Thymus (tissue), 11 donors: ENCODE measurements around the gene TNFSF8. TPM values are rescaled to one million over a fixed set of nuclear protein-coding genes. Genes with fewer than 3 reads are reported as not detected.

Experiments used
- DNase-seq, 9 donors: peaks; one replicate each; pipeline ENCODE4 v3.0.0-alpha.2; 2013; ENCODE audit warnings: low spot score in 9 of 9, low read depth in 6 of 9, missing footprints in 1 of 9
- H3K27ac ChIP-seq, 2 donors: one replicate each; pipeline ENCODE4 v1.5.1; 2013; ENCODE audit warnings: control low read depth in 1 of 2, low read depth in 1 of 2, low read length in 1 of 2, mild to moderate bottlenecking in 1 of 2, moderate library complexity in 1 of 2
- H3K27me3 ChIP-seq, 2 donors: one replicate each; pipeline ENCODE4 v1.5.1; 2013; ENCODE audit warnings: low read length in 1 of 2; ENCODE audit not compliant: control insufficient read depth in 2 of 2, insufficient read depth in 1 of 2
- H3K36me3 ChIP-seq, 2 donors: one replicate each; pipeline ENCODE4 v1.5.1; 2013; ENCODE audit warnings: low read length in 1 of 2, mild to moderate bottlenecking in 1 of 2, moderate library complexity in 1 of 2; ENCODE audit not compliant: control insufficient read depth in 2 of 2, insufficient read depth in 2 of 2
- H3K4me1 ChIP-seq, 2 donors: one replicate each; pipeline ENCODE4 v1.5.1; 2013; ENCODE audit warnings: low read length in 2 of 2; ENCODE audit not compliant: control insufficient read depth in 2 of 2, insufficient read depth in 2 of 2
- H3K4me3 ChIP-seq, 2 donors: one replicate each; pipeline ENCODE4 v1.5.1; 2013; ENCODE audit warnings: low read length in 2 of 2, control low read depth in 1 of 2, mild to moderate bottlenecking in 1 of 2
- H3K9me3 ChIP-seq, 2 donors: one replicate each; pipeline ENCODE4 v1.5.1; 2013; ENCODE audit warnings: low read length in 1 of 2, mild to moderate bottlenecking in 1 of 2; ENCODE audit not compliant: control insufficient read depth in 2 of 2, insufficient read depth in 1 of 2
- WGBS: extraction: QIAGEN DNeasy Blood & Tissue Kit; methylation state at CpG from one replicate; pipeline ENCODE4 v1.1.7; 2013; 5-methylcytosine and 5-hydroxymethylcytosine counted together
- polyA plus RNA-seq: library from polyadenylated mRNA; stranded (reverse); fragments of 200-250 nt; gene quantifications from one replicate; pipeline ENCODE4 v1.2.3, GENCODE V29; 2013
- total RNA-seq: library from RNA; stranded (reverse); fragments of 120-200 nt; gene quantifications from one replicate; pipeline ENCODE4 v1.2.4, GENCODE V29; 2013
- donor health status: healthy.

The TNFSF8 gene
- total and polyA plus RNA-seq, 2 donors, result 14.7 to 82.1 TPM

DNA sequence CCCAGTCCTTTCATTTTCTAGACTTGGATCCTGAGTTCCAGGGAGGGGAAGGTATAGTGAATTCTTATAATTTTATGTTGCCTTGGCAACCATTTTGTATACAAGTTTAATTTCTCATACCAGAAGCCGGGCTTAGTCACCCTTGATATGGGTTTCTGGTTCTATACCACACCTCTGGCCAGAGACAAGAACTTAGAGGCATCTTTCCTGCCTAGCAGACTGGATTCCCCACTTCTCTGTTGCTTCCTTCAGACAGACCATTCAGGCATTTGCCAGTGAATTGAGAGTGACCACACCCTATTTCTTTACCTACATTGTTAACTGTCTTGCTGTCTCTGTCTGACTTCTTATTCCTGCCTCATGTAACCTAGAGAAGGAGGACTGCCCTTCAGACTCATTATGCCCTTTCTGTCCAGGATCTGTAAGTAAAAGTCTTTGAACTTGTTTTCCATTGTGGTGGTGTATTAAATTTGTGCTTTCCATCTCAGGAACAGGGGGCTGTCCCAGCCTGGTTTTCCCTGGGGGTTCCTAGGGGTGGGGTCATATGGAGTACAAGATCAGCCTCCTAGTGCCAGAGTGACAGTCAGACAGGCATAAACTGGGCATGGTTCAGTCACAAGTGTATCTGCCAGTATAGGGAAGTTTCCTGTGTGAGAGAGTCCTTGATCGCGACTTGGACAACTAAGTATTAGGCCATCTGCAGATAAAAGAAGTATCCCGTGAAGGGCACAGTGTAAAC is 27.4 kb downstream of the TNFSF8 start:
- no peaks in the 10 kb centered on the region for H3K27me3 ChIP-seq
- no peak overlapping the region for H3K4me3 ChIP-seq
- 98% methylated on average over 4 of the region's 4 CpGs for WGBS
- H3K36me3 ChIP-seq, result peaks cover 14 to 49% of the 10 kb centered on the region in 2 donors
- H3K9me3 ChIP-seq, result no peaks in the 10 kb centered on the region
- no peak overlapping the region for H3K27ac ChIP-seq
- peaks cover 31 to 37% of the 10 kb centered on the region in 2 donors for H3K4me1 ChIP-seq
- no peak for DNase-seq

DNA sequence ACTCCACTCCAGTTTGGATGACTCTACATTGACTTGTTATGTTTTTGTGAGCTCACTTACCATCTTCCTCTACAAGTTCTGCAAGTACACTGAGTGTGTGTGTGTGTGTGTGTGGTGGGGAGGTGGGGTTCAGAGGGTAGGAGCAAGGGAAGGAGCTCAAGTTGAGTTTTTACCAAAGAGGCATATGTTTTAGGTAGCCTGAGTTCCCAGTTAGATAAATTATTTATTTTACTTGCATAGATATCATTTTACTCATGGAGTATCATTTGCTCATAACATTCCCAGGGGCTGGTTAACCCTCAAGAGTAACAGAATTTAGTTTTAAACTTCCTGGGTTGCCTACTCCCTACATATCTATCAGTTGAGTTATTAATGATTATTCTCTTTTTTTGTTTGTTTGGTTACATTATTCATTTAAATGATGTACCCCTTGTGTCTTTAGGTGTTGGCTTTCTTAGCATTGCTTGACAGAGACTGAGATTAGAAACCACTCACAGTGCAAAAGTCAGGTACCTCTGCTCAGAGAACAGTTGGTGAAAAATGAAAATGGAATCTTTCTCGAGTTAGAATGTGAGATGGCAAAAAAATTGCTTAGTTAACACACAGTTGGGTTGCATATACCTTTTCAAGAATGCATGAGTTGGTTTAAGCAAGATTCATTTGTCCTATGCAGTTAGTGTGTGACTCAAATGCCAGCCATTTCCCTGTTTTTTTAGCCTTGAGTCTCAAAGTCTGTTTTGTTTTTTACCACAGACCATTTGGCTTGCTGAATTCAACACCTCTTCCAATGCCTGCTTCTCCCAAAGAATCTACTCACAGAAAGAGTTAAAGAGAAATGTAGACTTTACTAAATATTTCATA is 29.2 kb downstream of the TNFSF8 start:
- H3K4me3 ChIP-seq, result no peak overlapping the region
- H3K27ac ChIP-seq, result no peak overlapping the region
- WGBS, result 76% methylated on average over 1 of the region's 1 CpG
- no peaks in the 10 kb centered on the region for H3K27me3 ChIP-seq
- H3K9me3 ChIP-seq, result no peaks in the 10 kb centered on the region
- peaks cover 14 to 37% of the 10 kb centered on the region in 2 donors for H3K36me3 ChIP-seq
- no peak for DNase-seq
- peaks cover 24 to 32% of the 10 kb centered on the region in 2 donors for H3K4me1 ChIP-seq

DNA sequence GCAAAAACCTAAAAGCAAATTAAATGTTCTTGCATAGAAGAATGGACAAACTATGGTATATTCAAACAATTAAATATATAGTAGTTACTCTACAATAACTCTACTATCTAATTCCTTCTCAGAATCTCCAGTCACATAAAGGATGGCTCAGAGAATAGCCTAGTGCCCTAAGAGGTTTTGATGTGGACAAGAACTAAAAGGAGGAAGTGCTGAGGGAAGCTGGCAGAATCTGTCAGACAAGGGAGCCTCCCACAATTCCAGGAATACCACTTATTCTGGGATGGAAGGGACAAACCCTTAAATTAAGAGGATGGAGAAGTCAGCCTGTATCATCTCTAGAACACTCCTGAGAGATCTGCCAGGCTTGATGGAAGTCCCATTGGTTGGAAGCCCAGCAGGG is 30.4 kb downstream of the TNFSF8 start:
- peaks cover 30 to 36% of the 10 kb centered on the region in 2 donors for H3K4me1 ChIP-seq
- H3K36me3 ChIP-seq, result peaks cover 14 to 30% of the 10 kb centered on the region in 2 donors

DNA sequence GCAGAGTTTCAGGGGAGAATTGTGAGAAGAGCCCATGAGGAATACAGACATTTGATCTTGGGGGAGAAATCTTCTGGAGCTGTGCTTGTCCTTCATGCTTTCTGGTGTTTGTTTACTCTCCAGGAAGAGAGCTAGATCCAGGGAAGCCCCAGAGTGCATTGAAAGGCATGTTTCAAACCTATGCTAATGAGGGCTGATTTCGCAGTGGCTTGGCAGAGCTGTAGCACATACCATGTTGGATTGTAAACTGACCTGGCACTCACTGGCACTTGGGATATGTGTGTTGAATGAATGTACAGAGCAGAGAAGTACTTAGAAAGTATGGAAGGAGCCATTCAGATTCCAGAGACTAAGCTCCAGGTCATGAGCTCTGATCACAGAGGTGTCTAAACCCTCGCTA is 30.9 kb downstream of the TNFSF8 start:
- Histone ChIP-seq H3K4me3 (no peak overlapping the region), H3K27ac (peak overlapping the region; percentile 21 to 22), H3K27me3 (no peaks in the 10 kb centered on the region), H3K4me1 (peaks cover 34 to 41% of the 10 kb centered on the region in 2 donors), H3K36me3 (peaks cover 14 to 26% of the 10 kb centered on the region in 2 donors), H3K9me3 (no peaks in the 10 kb centered on the region)
- WGBS, result 96% methylated on average over 2 of the region's 2 CpGs
- no peak for DNase-seq

More for the DNA sequence above, 30.4 kb downstream of the TNFSF8 start:
- H3K27ac ChIP-seq, result no peak overlapping the region
- H3K4me3 ChIP-seq, result no peak overlapping the region
- DNase-seq, result no peak
- H3K27me3 ChIP-seq, result no peaks in the 10 kb centered on the region
- no peaks in the 10 kb centered on the region for H3K9me3 ChIP-seq

DNA sequence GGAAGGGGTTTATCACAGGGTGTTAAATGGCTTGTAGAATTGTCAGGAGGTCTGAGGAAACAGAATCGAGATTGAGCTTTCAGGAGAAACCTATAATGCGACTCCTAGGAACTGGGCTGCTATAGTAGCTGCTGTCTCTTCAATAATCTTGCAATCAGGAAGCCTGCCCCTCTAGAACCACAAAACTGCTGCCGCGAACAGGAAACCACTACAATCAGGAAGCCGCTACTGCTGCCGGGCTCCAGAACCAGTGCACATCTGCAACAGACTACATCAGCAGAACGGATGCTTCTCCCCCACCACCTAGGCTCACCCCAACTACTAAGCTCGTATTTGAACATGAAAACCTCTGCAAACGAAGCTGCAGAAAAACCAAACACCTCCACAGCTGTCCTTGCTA is 31.6 kb downstream of the TNFSF8 start:
- 2% methylated on average over 9 of the region's 9 CpGs for WGBS

DNA sequence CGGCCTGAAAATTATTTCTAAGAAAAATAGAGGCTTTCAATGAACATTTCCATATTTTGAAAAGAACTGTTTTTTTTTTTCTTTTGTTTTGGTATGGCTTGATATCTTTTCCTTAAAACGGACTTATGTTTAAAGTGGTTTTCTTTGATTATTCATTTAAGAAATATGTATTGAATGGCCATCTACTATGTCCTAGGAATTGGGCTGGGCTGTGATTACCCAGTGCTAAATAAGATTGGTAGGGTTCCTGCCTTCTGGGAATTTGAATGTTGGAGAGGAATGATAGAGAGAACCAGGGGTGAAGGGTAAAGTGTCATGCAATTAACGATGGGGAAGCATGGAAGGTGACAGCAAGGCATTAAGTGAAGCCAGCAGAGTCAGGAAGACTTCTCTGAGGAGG is 33.2 kb downstream of the TNFSF8 start:
- WGBS, result 80% methylated on average over 3 of the region's 3 CpGs
- peaks cover 0 to 7% of the 10 kb centered on the region in 2 donors for H3K36me3 ChIP-seq
- no peaks in the 10 kb centered on the region for H3K27me3 ChIP-seq
- peaks cover 41 to 44% of the 10 kb centered on the region in 2 donors for H3K4me1 ChIP-seq
- H3K27ac ChIP-seq, result no peak overlapping the region
- H3K4me3 ChIP-seq, result no peak overlapping the region
- no peak for DNase-seq
- H3K9me3 ChIP-seq, result no peaks in the 10 kb centered on the region

More for the DNA sequence above, 31.6 kb downstream of the TNFSF8 start:
- DNase-seq, result peak; percentile 64 to 96 (median 87)
- peaks cover 10 to 21% of the 10 kb centered on the region in 2 donors for H3K36me3 ChIP-seq
- no peaks in the 10 kb centered on the region for H3K9me3 ChIP-seq
- H3K27ac ChIP-seq, result peak overlapping the region; percentile 11 to 62
- H3K4me3 ChIP-seq, result peak overlapping the region in 1 of 2 donors; percentile 21
- no peaks in the 10 kb centered on the region for H3K27me3 ChIP-seq
- H3K4me1 ChIP-seq, result peaks cover 41 to 44% of the 10 kb centered on the region in 2 donors

DNA sequence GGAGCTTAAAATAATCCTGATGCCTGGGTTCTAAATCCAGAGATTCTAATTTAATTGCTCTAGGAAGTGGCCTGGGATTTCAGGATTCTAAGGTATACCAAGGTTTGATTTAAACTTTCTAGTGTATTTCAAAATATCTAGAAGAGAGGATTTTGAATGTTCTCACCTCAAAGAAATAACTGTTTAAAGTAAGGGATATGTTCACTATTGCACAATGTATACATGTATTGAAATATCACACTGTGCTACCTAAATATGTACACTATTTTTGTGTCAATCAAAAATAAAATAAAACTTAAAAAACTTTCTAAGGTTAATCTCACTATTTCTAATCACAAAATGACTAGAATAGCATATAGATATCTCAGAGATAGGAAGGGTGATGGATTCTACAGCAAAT is 34.0 kb downstream of the TNFSF8 start:
- no peaks in the 10 kb centered on the region for H3K27me3 ChIP-seq
- peaks cover 40 to 44% of the 10 kb centered on the region in 2 donors for H3K4me1 ChIP-seq
- DNase-seq, result no peak
- no peak overlapping the region for H3K4me3 ChIP-seq
- no peak overlapping the region for H3K27ac ChIP-seq
- peaks cover 0 to 6% of the 10 kb centered on the region in 2 donors for H3K36me3 ChIP-seq
- no peaks in the 10 kb centered on the region for H3K9me3 ChIP-seq

DNA sequence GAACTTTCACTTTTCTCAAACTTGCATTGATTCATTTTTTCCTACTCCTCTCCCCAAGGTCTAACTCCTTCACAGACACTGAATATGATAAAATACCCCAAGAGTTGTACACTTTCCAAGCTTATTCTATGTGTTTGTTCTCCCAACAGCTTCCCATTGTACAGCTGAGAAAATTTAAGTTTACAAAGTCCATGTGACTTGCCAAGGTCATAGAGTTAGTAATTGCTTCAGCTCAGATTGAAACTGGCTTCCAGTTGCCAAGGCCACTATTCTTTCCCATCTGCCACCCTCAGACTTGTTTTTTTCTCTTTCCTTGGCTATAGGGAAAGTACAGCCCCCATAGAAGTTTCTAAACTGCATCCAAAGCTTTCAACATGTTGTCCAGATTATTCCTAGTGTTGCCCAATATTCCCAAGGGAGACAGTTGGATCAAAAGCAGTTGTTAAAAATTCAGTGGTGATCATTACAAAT is 34.8 kb downstream of the TNFSF8 start:
- DNase-seq, result no peak
- peaks cover 0 to 3% of the 10 kb centered on the region in 2 donors for H3K36me3 ChIP-seq
- H3K27ac ChIP-seq, result no peak overlapping the region
- H3K27me3 ChIP-seq, result no peaks in the 10 kb centered on the region
- no peak overlapping the region for H3K4me3 ChIP-seq
- H3K4me1 ChIP-seq, result peaks cover 36 to 43% of the 10 kb centered on the region in 2 donors
- H3K9me3 ChIP-seq, result no peaks in the 10 kb centered on the region
